IMR-90 (cell line): Measurements from ENCODE around the gene ABR. TPM values are rescaled to one million over a fixed set of nuclear protein-coding genes. Genes with fewer than 3 reads are reported as not detected.

Experiments used
- ATAC-seq: fragments of 200-7000 bp; cut with Tn5 transposase; 2 replicates; pipeline ENCODE4 v1.9.1; 2020; ENCODE audit warnings: low read depth, mild to moderate bottlenecking, moderate library complexity
- BruUV-seq: library from RNA; stranded (reverse); fragments of 400-500 nt; replicated peaks from 2 replicates; lab custom pipeline; 2021; lab: Mats Ljungman, UMichigan
- CTCF ChIA-PET: fragments of 300-600 bp; formaldehyde crosslinking; extraction: SDS; loops from one replicate; lab custom pipeline; 2021; ENCODE audit warnings: antibody characterized with exemption; lab: Yijun Ruan, JAX
- POLR2A ChIA-PET: fragments of 300-600 bp; sonication (Branson Sonifier 250); formaldehyde crosslinking; loops from one replicate; lab custom pipeline; 2022; ENCODE audit warnings: antibody characterized with exemption; ENCODE audit not compliant: unreplicated experiment; lab: Charles Lee
- DNase-seq: peaks from one replicate; pipeline ENCODE4 v3.0.0; 2013
- H2AFZ ChIP-seq: replicated peaks from 2 replicates; pipeline ENCODE3; 2013; ENCODE audit warnings: low read length, mild to moderate bottlenecking; ENCODE audit not compliant: poor library complexity
- H2AK5ac ChIP-seq: 2 replicates; pipeline ENCODE4 v1.6.1; 2013; ENCODE audit warnings: low read depth, low read length, inconsistent platforms
- H2AK9ac ChIP-seq: replicated peaks from 2 replicates; pipeline ENCODE3; 2013; ENCODE audit warnings: mild to moderate bottlenecking, low read depth, low read length, moderate library complexity; ENCODE audit not compliant: poor library complexity
- H2BK120ac ChIP-seq: 2 replicates; pipeline ENCODE4 v1.6.1; 2013; ENCODE audit warnings: low read depth, low read length, inconsistent platforms
- H2BK15ac ChIP-seq: 3 replicates; pipeline ENCODE4 v1.6.1; 2013; ENCODE audit warnings: low read depth, low read length, inconsistent platforms
- H2BK20ac ChIP-seq: 2 replicates; pipeline ENCODE4 v1.6.1; 2013; ENCODE audit warnings: low read depth, mild to moderate bottlenecking, inconsistent platforms, low read length, moderate library complexity
- H2BK5ac ChIP-seq: 2 replicates; pipeline ENCODE4 v1.6.1; 2013; ENCODE audit warnings: mild to moderate bottlenecking, low read depth, low read length, inconsistent platforms; ENCODE audit not compliant: poor library complexity, severe bottlenecking
- H3K14ac ChIP-seq: replicated peaks from 2 replicates; pipeline ENCODE4 v1.6.1; 2013; ENCODE audit warnings: low read depth, low read length, inconsistent platforms
- H3K18ac ChIP-seq: 2 replicates; pipeline ENCODE4 v1.6.1; 2013; ENCODE audit warnings: low read depth, low read length, control low read depth
- H3K23ac ChIP-seq: 2 replicates; pipeline ENCODE4 v1.6.1; 2013; ENCODE audit warnings: low read depth, low read length, inconsistent platforms
- H3K27ac ChIP-seq: 2 replicates; pipeline ENCODE4 v1.5.1; 2013; ENCODE audit warnings: mild to moderate bottlenecking, control low read depth, low read length; ENCODE audit not compliant: insufficient read depth
- H3K27me3 ChIP-seq: 2 replicates; pipeline ENCODE4 v1.6.1; 2013; ENCODE audit warnings: low read length; ENCODE audit not compliant: control insufficient read depth, insufficient read depth
- H3K36me3 ChIP-seq: 2 replicates; pipeline ENCODE4 v1.6.1; 2013; ENCODE audit warnings: low read length, mixed read lengths; ENCODE audit not compliant: control insufficient read depth, insufficient read depth
- H3K4ac ChIP-seq: 2 replicates; pipeline ENCODE4 v1.6.1; 2013; ENCODE audit warnings: low read depth, low read length, inconsistent platforms
- H3K4me1 ChIP-seq: 2 replicates; pipeline ENCODE4 v1.6.1; 2013; ENCODE audit warnings: low read length, mixed read lengths; ENCODE audit not compliant: control insufficient read depth, insufficient read depth
- H3K4me2 ChIP-seq: 2 replicates; pipeline ENCODE4 v1.6.1; 2013; ENCODE audit warnings: low read depth, mild to moderate bottlenecking, control low read depth, low read length, moderate library complexity
- H3K4me3 ChIP-seq: 2 replicates; pipeline ENCODE4 v1.5.1; 2013; ENCODE audit warnings: low read depth, mild to moderate bottlenecking, control low read depth, low read length, moderate library complexity; ENCODE audit not compliant: insufficient read depth
- H3K56ac ChIP-seq: 2 replicates; pipeline ENCODE4 v1.6.1; 2013; ENCODE audit warnings: low read length, inconsistent platforms; ENCODE audit not compliant: insufficient read depth; ENCODE audit errors: extremely low read depth
- H3K79me1 ChIP-seq, 2 experiments: 2 replicates each; pipeline ENCODE4 v1.6.1; 2013; ENCODE audit warnings: low read length in 2 of 2, inconsistent platforms in 1 of 2, low read depth in 1 of 2
- H3K9ac ChIP-seq: 2 replicates; pipeline ENCODE4 v1.6.1; 2013; ENCODE audit warnings: low read depth, low read length, control low read depth
- H3K9me1 ChIP-seq: 2 replicates; pipeline ENCODE4 v1.6.1; 2013; ENCODE audit warnings: low read length, inconsistent platforms; ENCODE audit not compliant: insufficient read depth
- H3K9me3 ChIP-seq: 2 replicates; pipeline ENCODE4 v1.6.1; 2013; ENCODE audit warnings: low read length; ENCODE audit not compliant: control insufficient read depth, insufficient read depth
- H4K20me1 ChIP-seq: 2 replicates; pipeline ENCODE4 v1.6.1; 2013; ENCODE audit warnings: low read length, inconsistent platforms; ENCODE audit not compliant: insufficient read depth
- H4K5ac ChIP-seq: 2 replicates; pipeline ENCODE4 v1.6.1; 2013; ENCODE audit warnings: mild to moderate bottlenecking, low read depth, low read length, control low read depth
- H4K8ac ChIP-seq, 2 experiments: 2 replicates each; pipeline ENCODE4 v1.6.1; 2013; ENCODE audit warnings: low read depth in 2 of 2, low read length in 2 of 2, control low read depth in 1 of 2, inconsistent platforms in 1 of 2
- H4K91ac ChIP-seq: 2 replicates; pipeline ENCODE4 v1.6.1; 2013; ENCODE audit warnings: low read depth, low read length, inconsistent platforms; ENCODE audit not compliant: insufficient read depth
- CHD1 ChIP-seq: IDR thresholded peaks from 2 replicates; pipeline ENCODE4 v1.6.1; 2012; ENCODE audit warnings: low read depth, low read length, improper control_type of control experiment
- WGBS, 2 experiments: methylation state at CpG; one replicate each; pipeline versions ENCODE4 v1.1.5 to v1.1.7; 2013; ENCODE audit warnings: missing lambda C conversion rate in 2 of 2; ENCODE audit not compliant: insufficient read length in 1 of 2; ENCODE audit errors: extremely low coverage in 2 of 2; 5-methylcytosine and 5-hydroxymethylcytosine counted together
- dilution Hi-C: fragments of 300-500 bp; cut with HindIII; formaldehyde crosslinking; loops from one replicate; pipeline ENCODE4 v1.14.3; 2018; ENCODE audit warnings: low sequenced_read_pairs; ENCODE audit not compliant: unreplicated experiment
- in situ Hi-C: fragments of 300-500 bp; cut with MboI; formaldehyde crosslinking; loops from 3 replicates; pipeline ENCODE4 v1.14.3; 2019; ENCODE audit warnings: low sequenced_read_pairs, inconsistent platforms, mixed read lengths
- intact Hi-C: fragments of 100-400 bp; cut with micrococcal nuclease; formaldehyde crosslinking; loops from 2 replicates; pipeline ENCODE4 v1.10.0; 2022
- polyA plus RNA-seq, 3 experiments: library from polyadenylated mRNA; depleted of rRNA; stranded (reverse); fragments of >200 nt; gene quantifications; 2 replicates each; pipeline ENCODE4 v1.2.3, GENCODE V29; 2012; ENCODE audit warnings: low replicate concordance in 1 of 3
- total RNA-seq: library from RNA; depleted of rRNA; stranded (reverse); fragments of >200 nt; gene quantifications from 2 replicates; pipeline ENCODE4 v1.2.3, GENCODE V29; 2012

Gene ABR
- total and polyA plus RNA-seq, 2 of the 4 experiments (the other 2 are of a cell fraction) = 28.3 to 79.7 TPM

GRCh38 chr17:1071103-1071825 is 108.5 kb downstream of the ABR start:
- Histone ChIP-seq H3K14ac (no peak overlapping the region), H3K9ac (no peak overlapping the region), H3K27ac (no peak overlapping the region), H2BK120ac (no peak overlapping the region), H3K18ac (no peak overlapping the region), H4K20me1 (peaks cover 4% of the 10 kb centered on the region), H3K36me3 (peaks cover 56% of the 10 kb centered on the region), H3K4ac (no peak overlapping the region), H3K23ac (no peak overlapping the region), H2AK9ac (no peak overlapping the region), H2BK5ac (no peak overlapping the region), H3K56ac (no peak overlapping the region), H4K5ac (no peak overlapping the region), H3K27me3 (no peaks in the 10 kb centered on the region), H3K4me1 (no peaks in the 10 kb centered on the region), H3K9me1 (peaks cover 4% of the 10 kb centered on the region; the same call in 1 of the 2 replicates), H3K4me3 (no peak overlapping the region), H3K79me1 (peaks cover 0 to 6% of the 10 kb centered on the region in 2 experiments; a peak in 2 of 4 replicates), H2AK5ac (no peak overlapping the region), H4K91ac (no peak overlapping the region), H4K8ac (no peak overlapping the region), H2BK15ac (no peak overlapping the region), H3K4me2 (no peak overlapping the region), H2BK20ac (no peak overlapping the region), H3K9me3 (no peaks in the 10 kb centered on the region; the same call in 1 of the 2 replicates), H2AFZ (no peak overlapping the region)
- no peak for TF ChIP-seq CHD1
- no TSS peak for BruUV-seq
- ChIA-PET POLR2A (no interaction called here), CTCF (no interaction called here)
- in situ Hi-C loops = no loop called here
- no peak for DNase-seq
- intact Hi-C loops = no loop called here
- dilution Hi-C loops = no loop called here
- 97% methylated on average over 14 of the region's 29 CpGs; no CpG with 5 or more reads in 1 of the 2 experiments for WGBS, 2 experiments
- no peak for ATAC-seq
